Measurements from ENCODE around the gene NECTIN4. TPM values are rescaled to one million over a fixed set of nuclear protein-coding genes. Genes with fewer than 3 reads are reported as not detected.

NECTIN4 gene
- total RNA-seq (2022; extraction: Qiagen RNA extraction; ENCODE audit: low read depth) = 1.3 to 1.9 TPM (median 1.7 TPM) in 5 replicates

GRCh38 chr1:161089251-161089924, at the start of gene NECTIN4:
Gene NECTIN4 (minus strand): TSS chr1:161089558. CDS start chr1:161089296, 262 bp downstream.

DNA sequence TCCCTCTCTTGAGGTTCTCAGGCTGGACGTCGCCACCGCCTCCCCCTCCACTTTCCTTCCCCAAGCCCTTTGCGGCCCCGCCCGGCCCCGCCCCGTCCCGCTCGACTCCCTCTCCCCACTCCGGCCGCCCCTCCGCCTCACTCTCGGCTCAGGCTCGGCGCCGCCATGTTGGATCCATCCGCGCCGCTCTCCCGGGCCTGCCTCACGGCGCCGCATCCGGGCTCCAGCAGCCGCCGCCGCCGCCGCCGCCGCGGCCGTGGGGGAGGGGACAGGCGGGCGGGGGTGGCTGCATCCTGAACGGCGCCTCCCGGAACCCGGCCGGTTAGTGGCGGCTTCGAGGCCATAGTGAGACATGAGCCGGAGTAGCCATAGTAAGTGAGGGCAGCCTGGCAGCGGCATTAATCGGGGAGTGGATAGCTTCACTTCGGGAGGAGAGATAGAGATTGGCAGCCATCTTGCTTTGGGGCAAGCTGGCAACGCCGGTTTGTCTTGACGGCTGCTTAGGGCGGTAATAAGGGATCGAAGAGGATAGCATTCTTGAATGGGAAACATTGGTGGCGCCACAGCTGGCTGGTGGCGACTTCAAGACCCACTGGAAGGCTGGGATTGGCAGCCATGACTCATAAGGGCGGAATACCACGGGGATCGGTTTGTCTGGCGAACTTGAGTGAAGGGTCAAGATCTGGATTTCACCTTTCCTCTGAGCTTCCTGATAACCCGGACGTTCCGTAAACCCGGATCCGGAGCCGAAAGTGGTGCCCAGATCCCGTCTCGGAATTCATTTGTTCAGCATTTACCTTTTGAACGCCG, 43.3 kb upstream of the NECTIN4 start, which contains the start of gene DEDD:
Gene DEDD (minus strand): TSS at position 258 of the 810 bp plus-strand sequence. CDS start 8,205 bp downstream, outside the sequence.

DNA sequence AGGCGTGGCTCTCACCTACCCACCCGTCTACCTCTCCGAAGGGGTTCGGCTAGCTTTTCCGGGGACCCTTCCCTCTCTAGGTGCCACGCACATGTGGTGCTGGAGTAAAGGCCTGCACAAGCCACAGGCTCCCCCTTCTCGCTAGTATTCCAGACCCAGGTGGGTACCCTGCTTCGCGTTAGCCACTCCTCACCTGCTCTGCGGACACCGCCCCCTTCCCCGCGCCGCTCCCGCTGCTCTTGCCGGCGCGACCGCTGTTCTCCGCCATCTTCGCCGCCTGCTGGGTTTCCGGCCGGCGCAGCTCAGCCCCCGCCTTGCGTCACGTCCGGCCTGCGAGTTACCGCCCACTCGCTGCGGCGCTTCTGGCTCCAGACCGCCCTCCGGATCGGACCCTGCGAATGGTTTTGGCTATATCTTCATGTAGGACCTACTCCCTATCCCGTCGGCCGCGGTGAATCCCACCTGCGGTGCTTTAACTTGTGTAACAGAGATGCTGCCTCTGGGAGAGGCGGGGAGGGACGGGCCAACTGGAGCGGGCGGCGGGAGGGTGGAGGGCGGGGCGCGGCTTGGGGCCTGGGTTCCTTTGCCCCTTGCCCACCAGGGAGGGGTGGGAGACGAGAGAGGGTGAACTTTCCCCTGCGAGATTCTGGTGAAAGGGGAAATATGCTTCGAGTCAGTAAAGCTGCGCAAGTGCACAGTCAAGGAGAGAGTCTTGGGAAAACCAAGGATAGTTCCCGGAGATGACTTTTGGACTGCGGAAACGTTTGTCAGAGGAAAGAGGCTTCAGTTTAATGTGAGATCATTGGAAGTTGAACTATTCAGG, 28.6 kb upstream of the NECTIN4 start, which contains the start of the genes NIT1 and PFDN2:
Gene NIT1 (plus strand): TSS at position 347 of the 823 bp plus-strand sequence. CDS start 72 bp downstream, at position 419.
Gene PFDN2 (minus strand): TSS at position 279 of the 823 bp plus-strand sequence. CDS start 11 bp downstream, at position 268.

GRCh38 chr1:161098210-161099068, 9.1 kb upstream of the NECTIN4 start, which contains the start of gene KLHDC9:
Gene KLHDC9 (plus strand): TSS chr1:161098361. CDS start chr1:161098536, 175 bp downstream.

GRCh38 chr1:161069731-161070270, 19.6 kb downstream of the NECTIN4 start, which contains the start of gene ARHGAP30:
Gene ARHGAP30 (minus strand): TSS chr1:161069891. CDS start chr1:161069624, 267 bp downstream.

DNA sequence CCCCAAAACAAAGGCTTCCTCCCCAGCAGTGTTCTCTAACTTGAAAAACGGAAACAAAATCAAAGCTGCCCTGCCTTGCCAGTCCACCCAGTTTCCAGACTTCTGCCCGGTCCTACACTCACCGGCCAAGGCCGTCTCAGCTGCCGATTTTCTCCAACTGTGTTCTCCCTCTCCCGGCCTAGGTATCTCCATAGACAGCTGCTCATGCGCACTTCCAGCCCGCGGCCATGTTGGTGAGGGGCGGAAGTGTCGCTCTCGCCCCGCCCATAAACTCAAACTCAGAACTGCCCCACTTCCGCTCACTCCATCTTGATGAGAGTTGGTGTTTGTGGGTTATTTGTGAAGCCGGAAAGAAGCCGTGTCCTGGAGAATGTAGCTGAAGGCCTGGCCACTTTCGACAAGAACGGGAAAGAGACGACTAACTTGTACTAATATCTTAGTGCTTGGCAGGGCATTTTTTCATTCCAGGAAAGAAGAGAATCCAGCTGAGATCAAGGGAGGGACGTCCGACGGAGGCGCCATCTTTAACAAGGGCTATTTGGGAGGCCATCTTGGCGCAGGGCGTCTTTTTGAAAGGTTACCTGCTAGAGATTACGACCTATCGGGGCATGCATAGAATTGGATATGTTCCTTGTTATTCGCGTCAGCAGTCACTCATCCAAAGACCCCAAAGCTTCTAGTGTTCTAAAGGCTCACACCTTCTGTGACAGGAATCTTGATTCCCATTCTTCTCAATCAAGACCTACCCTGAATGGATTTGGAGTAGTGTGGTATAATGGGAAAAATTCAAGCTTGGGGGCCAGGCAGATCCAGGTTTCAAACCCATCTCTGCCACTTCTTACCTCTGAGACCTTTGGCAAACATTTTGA, 43.4 kb downstream of the NECTIN4 start, which contains the start of gene USF1:
Gene USF1 (minus strand): TSS at position 242 of the 869 bp plus-strand sequence. CDS start 2,702 bp downstream, outside the sequence.

GRCh38 chr1:161038523-161039153, 50.7 kb downstream of the NECTIN4 start, which contains the start of gene TSTD1:
Gene TSTD1 (minus strand): TSS chr1:161038964. CDS start chr1:161038889, 75 bp downstream.

Other genes starting within 250 kb of the NECTIN4 start
- gene CD244, start 226.7 kb downstream of the NECTIN4 start, total RNA-seq (2022; extraction: Qiagen RNA extraction; ENCODE audit: low read depth) = not detected in 5 replicates
- not detected in 5 replicates for gene ITLN1, start 204.4 kb downstream of the NECTIN4 start, total RNA-seq (2022; extraction: Qiagen RNA extraction; ENCODE audit: low read depth)
- gene ITLN2, start 134.7 kb downstream of the NECTIN4 start, total RNA-seq (2022; extraction: Qiagen RNA extraction; ENCODE audit: low read depth) = 0.14 to 0.30 TPM (median 0.14 TPM) in 3 of 5 replicates, not detected in the others
- 45.4 to 56.7 TPM (median 50.6 TPM) in 5 replicates for gene F11R, start 68.4 kb downstream of the NECTIN4 start, total RNA-seq (2022; extraction: Qiagen RNA extraction; ENCODE audit: low read depth)
- gene TSTD1, start 50.6 kb downstream of the NECTIN4 start, total RNA-seq (2022; extraction: Qiagen RNA extraction; ENCODE audit: low read depth) = 0.21 to 0.46 TPM (median 0.24 TPM) in 3 of 5 replicates, not detected in the others
- gene USF1, start 43.6 kb downstream of the NECTIN4 start, total RNA-seq (2022; extraction: Qiagen RNA extraction; ENCODE audit: low read depth) = 48.5 to 57.3 TPM (median 53.1 TPM) in 5 replicates
- 0.06 to 0.13 TPM (median 0.10 TPM) in 5 replicates for gene ARHGAP30, start 19.7 kb downstream of the NECTIN4 start, total RNA-seq (2022; extraction: Qiagen RNA extraction; ENCODE audit: low read depth)
- 1.6 to 1.7 TPM (median 1.7 TPM) in 5 replicates for gene KLHDC9, start 8.8 kb upstream of the NECTIN4 start, total RNA-seq (2022; extraction: Qiagen RNA extraction; ENCODE audit: low read depth)
- gene PFDN2, start 28.5 kb upstream of the NECTIN4 start, total RNA-seq (2022; extraction: Qiagen RNA extraction; ENCODE audit: low read depth) = 113 to 124 TPM (median 120 TPM) in 5 replicates
- 26.6 to 33.0 TPM (median 31.3 TPM) in 5 replicates for gene NIT1, start 28.5 kb upstream of the NECTIN4 start, total RNA-seq (2022; extraction: Qiagen RNA extraction; ENCODE audit: low read depth)
- 25.0 to 32.8 TPM (median 29.9 TPM) in 5 replicates for gene DEDD, start 43.1 kb upstream of the NECTIN4 start, total RNA-seq (2022; extraction: Qiagen RNA extraction; ENCODE audit: low read depth)
- 87.3 to 130 TPM (median 91.1 TPM) in 5 replicates for gene UFC1, start 64.4 kb upstream of the NECTIN4 start, total RNA-seq (2022; extraction: Qiagen RNA extraction; ENCODE audit: low read depth)
- gene USP21, start 69.9 kb upstream of the NECTIN4 start, total RNA-seq (2022; extraction: Qiagen RNA extraction; ENCODE audit: low read depth) = 15.4 to 27.5 TPM (median 23.2 TPM) in 5 replicates
- 11.6 to 17.2 TPM (median 15.2 TPM) in 5 replicates for gene PPOX, start 76.9 kb upstream of the NECTIN4 start, total RNA-seq (2022; extraction: Qiagen RNA extraction; ENCODE audit: low read depth)
- gene B4GALT3, start 87.9 kb upstream of the NECTIN4 start, total RNA-seq (2022; extraction: Qiagen RNA extraction; ENCODE audit: low read depth) = 26.9 to 33.2 TPM (median 29.5 TPM) in 5 replicates
- gene ADAMTS4, start 109.5 kb upstream of the NECTIN4 start, total RNA-seq (2022; extraction: Qiagen RNA extraction; ENCODE audit: low read depth) = not detected in 5 replicates
- gene NDUFS2, start 112.8 kb upstream of the NECTIN4 start, total RNA-seq (2022; extraction: Qiagen RNA extraction; ENCODE audit: low read depth) = 76.9 to 109 TPM (median 79.7 TPM) in 5 replicates
- 0.33 TPM in 1 of 5 replicates, not detected in the others for gene FCER1G, start 125.7 kb upstream of the NECTIN4 start, total RNA-seq (2022; extraction: Qiagen RNA extraction; ENCODE audit: low read depth)
- not detected in 5 replicates for gene APOA2, start 134.1 kb upstream of the NECTIN4 start, total RNA-seq (2022; extraction: Qiagen RNA extraction; ENCODE audit: low read depth)
- gene TOMM40L, start 136.5 kb upstream of the NECTIN4 start, total RNA-seq (2022; extraction: Qiagen RNA extraction; ENCODE audit: low read depth) = 10.1 to 11.5 TPM (median 11.0 TPM) in 5 replicates
- 0.21 TPM in 1 of 5 replicates, not detected in the others for gene NR1I3, start 148.6 kb upstream of the NECTIN4 start, total RNA-seq (2022; extraction: Qiagen RNA extraction; ENCODE audit: low read depth)
- gene PCP4L1, start 169.2 kb upstream of the NECTIN4 start, total RNA-seq (2022; extraction: Qiagen RNA extraction; ENCODE audit: low read depth) = 0.06 to 0.10 TPM (median 0.08 TPM) in 3 of 5 replicates, not detected in the others
- 0.20 to 0.36 TPM (median 0.26 TPM) in 4 of 5 replicates, not detected in the other for gene MPZ, start 220.4 kb upstream of the NECTIN4 start, total RNA-seq (2022; extraction: Qiagen RNA extraction; ENCODE audit: low read depth)
- 238 to 268 TPM (median 252 TPM) in 5 replicates for gene SDHC, start 224.8 kb upstream of the NECTIN4 start, total RNA-seq (2022; extraction: Qiagen RNA extraction; ENCODE audit: low read depth)